ENCODE results near the gene SIGLEC15. TPM values are rescaled to one million over a fixed set of nuclear protein-coding genes. Genes with fewer than 3 reads are reported as not detected.

SIGLEC15 gene
- polyA plus RNA-seq, 3 donors = 6.5 to 9.9 (median 7.8) TPM

DNA sequence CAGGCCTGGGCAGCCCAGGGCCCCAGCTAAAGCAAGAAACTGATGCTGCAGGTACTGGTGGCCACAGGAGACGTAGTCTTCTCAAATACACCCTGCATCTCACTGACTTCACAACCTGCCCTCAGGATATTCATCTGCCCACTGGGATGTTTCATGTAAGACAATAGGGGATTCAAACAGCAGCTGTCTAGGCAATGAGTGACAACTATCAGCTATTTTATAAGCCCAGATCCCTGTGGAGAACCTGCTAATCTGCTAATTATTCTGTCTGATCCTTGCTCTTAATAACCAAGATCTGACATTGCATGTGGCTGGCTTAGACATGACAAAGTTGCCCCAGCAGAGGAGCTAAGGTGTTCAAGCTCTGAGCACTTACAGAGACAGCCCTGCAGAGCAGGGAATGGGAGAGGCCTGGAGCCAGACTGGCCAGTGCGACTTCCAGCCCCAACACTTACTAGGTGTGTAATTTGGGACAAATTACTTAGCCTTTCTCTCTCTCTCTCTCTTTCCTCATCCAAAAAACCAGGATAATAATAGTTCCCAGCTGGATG, 28.6 kb downstream of the SIGLEC15 start:
- Histone ChIP-seq H3K27me3 (ENCODE audit: control insufficient read depth in 2 of 2, insufficient read depth in 2 of 2, low read length in 2 of 2) (no peaks in the 10 kb centered on the region), H3K4me2 (replicated peaks; ENCODE audit: extremely low read depth, low read length, poor library complexity, severe bottlenecking) (no peak overlapping the region), H3K36me3 (replicated peaks in 1 of 2; ENCODE audit: control insufficient read depth in 1 of 2, insufficient read depth in 2 of 2, low read length in 2 of 2) (peaks cover 84 to 97% of the 10 kb centered on the region in 2 donors), H3K4me1 (ENCODE audit: control insufficient read depth in 1 of 2, insufficient read depth in 2 of 2, low read length in 2 of 2) (no peaks in the 10 kb centered on the region), H2AFZ (ENCODE audit: insufficient read depth, low read depth, low read length, poor library complexity, severe bottlenecking) (no peak overlapping the region), H3K9me3 (replicated peaks in 1 of 2; ENCODE audit: control insufficient read depth in 1 of 2, insufficient read depth in 1 of 2, low read length in 2 of 2) (no peaks in the 10 kb centered on the region), H3K4me3 (replicated peaks in 1 of 3; ENCODE audit: low read depth in 2 of 3, low read length in 3 of 3) (no peak overlapping the region), H3K79me2 (ENCODE audit: insufficient read depth, low read length) (no peaks in the 10 kb centered on the region), H4K20me1 (ENCODE audit: insufficient read depth, low read length) (no peaks in the 10 kb centered on the region), H3K27ac (ENCODE audit: low read depth in 1 of 2, low read length in 2 of 2) (no peak overlapping the region), H3K9ac (ENCODE audit: insufficient read depth, low read length, poor library complexity, severe bottlenecking) (no peak overlapping the region)
- Mint-ChIP-seq H3K36me3 (peaks cover 97 to 100% of the 10 kb centered on the region in 2 donors), H3K4me3 (no peak overlapping the region), H3K4me1 (no peaks in the 10 kb centered on the region), H3K27ac (no peak overlapping the region), H3K9me3 (no peaks in the 10 kb centered on the region), H3K27me3 (ENCODE audit: low read depth in 3 of 3) (no peaks in the 10 kb centered on the region)
- TF ChIP-seq, protein P1, sequence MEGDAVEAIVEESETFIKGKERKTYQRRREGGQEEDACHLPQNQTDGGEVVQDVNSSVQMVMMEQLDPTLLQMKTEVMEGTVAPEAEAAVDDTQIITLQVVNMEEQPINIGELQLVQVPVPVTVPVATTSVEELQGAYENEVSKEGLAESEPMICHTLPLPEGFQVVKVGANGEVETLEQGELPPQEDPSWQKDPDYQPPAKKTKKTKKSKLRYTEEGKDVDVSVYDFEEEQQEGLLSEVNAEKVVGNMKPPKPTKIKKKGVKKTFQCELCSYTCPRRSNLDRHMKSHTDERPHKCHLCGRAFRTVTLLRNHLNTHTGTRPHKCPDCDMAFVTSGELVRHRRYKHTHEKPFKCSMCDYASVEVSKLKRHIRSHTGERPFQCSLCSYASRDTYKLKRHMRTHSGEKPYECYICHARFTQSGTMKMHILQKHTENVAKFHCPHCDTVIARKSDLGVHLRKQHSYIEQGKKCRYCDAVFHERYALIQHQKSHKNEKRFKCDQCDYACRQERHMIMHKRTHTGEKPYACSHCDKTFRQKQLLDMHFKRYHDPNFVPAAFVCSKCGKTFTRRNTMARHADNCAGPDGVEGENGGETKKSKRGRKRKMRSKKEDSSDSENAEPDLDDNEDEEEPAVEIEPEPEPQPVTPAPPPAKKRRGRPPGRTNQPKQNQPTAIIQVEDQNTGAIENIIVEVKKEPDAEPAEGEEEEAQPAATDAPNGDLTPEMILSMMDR (IDR thresholded peaks at IDR 0.05) = no peak
- no peak for DNase-seq
- intact Hi-C loops (cut with micrococcal nuclease) = no loop called here
- WGBS (ENCODE audit: insufficient coverage) = no CpG with 5 or more reads among the region's 2 CpGs

DNA sequence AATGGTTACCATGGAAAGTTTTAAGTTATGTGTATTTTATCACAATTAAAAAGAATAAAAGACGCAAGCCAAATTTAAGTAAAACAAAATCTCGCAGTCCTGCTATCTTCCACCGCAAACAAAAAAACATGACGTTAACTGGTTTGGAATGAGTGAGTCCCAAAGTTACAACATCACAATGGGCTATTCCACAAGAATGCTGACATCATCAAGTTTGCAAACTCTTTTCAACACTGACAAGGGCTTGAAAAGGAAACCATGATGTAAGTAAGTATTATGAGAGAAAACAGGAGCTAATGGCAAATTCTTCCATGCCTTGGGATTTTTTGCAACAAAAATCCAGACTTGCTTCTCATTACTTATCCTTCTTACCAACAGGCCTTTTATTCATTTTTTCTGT, 31.1 kb downstream of the SIGLEC15 start:
- Mint-ChIP-seq H3K36me3 (peaks cover 97 to 100% of the 10 kb centered on the region in 2 donors), H3K27me3 (ENCODE audit: low read depth in 3 of 3) (no peaks in the 10 kb centered on the region), H3K4me3 (no peak overlapping the region), H3K4me1 (no peaks in the 10 kb centered on the region), H3K27ac (peak overlapping the region in 1 of 7 donors; percentile 62), H3K9me3 (no peaks in the 10 kb centered on the region)
- WGBS (ENCODE audit: insufficient coverage) = no CpG with 5 or more reads among the region's 4 CpGs
- Histone ChIP-seq H3K27ac (ENCODE audit: low read depth in 1 of 2, low read length in 2 of 2) (no peak overlapping the region), H3K4me2 (replicated peaks; ENCODE audit: extremely low read depth, low read length, poor library complexity, severe bottlenecking) (no peak overlapping the region), H3K4me1 (ENCODE audit: control insufficient read depth in 1 of 2, insufficient read depth in 2 of 2, low read length in 2 of 2) (no peaks in the 10 kb centered on the region), H2AFZ (ENCODE audit: insufficient read depth, low read depth, low read length, poor library complexity, severe bottlenecking) (no peak overlapping the region), H3K9me3 (replicated peaks in 1 of 2; ENCODE audit: control insufficient read depth in 1 of 2, insufficient read depth in 1 of 2, low read length in 2 of 2) (no peaks in the 10 kb centered on the region), H3K9ac (ENCODE audit: insufficient read depth, low read length, poor library complexity, severe bottlenecking) (no peak overlapping the region), H3K27me3 (ENCODE audit: control insufficient read depth in 2 of 2, insufficient read depth in 2 of 2, low read length in 2 of 2) (no peaks in the 10 kb centered on the region), H3K4me3 (replicated peaks in 1 of 3; ENCODE audit: low read depth in 2 of 3, low read length in 3 of 3) (no peak overlapping the region), H4K20me1 (ENCODE audit: insufficient read depth, low read length) (no peaks in the 10 kb centered on the region), H3K79me2 (ENCODE audit: insufficient read depth, low read length) (no peaks in the 10 kb centered on the region), H3K36me3 (replicated peaks in 1 of 2; ENCODE audit: control insufficient read depth in 1 of 2, insufficient read depth in 2 of 2, low read length in 2 of 2) (peaks cover 92 to 99% of the 10 kb centered on the region in 2 donors)
- no peak for DNase-seq
- TF ChIP-seq, protein P1 (IDR thresholded peaks at IDR 0.05) = no peak
- intact Hi-C loops (cut with micrococcal nuclease) = no loop called here
